ENCODE data around the gene RPL41. TPM values are rescaled to one million over a fixed set of nuclear protein-coding genes. Genes with fewer than 3 reads are reported as not detected.

Gene RPL41
- total and polyA plus RNA-seq, 9 of the 15 experiments (the other 6 are each of a cell fraction or from before 2014, with no cell fraction given): 3,403 to 11,276 (median 5,604) TPM

- H3K9me3 ChIP-seq (replicated peaks; ENCODE audit: control insufficient read depth, insufficient read depth, low read depth, low read length): no peaks in the 10 kb centered on the region
- peak overlapping the region; percentile 34 for H3K4me3 ChIP-seq
- intact Hi-C loops (cut with micrococcal nuclease) (loop anchor here (1.0 kb wide), 2 partner anchors 32 to 63 kb away; partner anchors contain the start of genes MYL6 and SMARCC2), in situ Hi-C loops (cut with MboI) (loop anchor here (5.0 to 10.0 kb wide), 2 partner anchors 61 to 338 kb away; partner anchors contain the start of genes SMARCC2 and SPRYD4)
- H4K20me1 ChIP-seq (replicated peaks; ENCODE audit: control insufficient read depth, insufficient read depth, low read length): peaks cover 5% of the 10 kb centered on the region; the same call in 1 of the 2 replicates
- peak overlapping the region; percentile 89 for H3K27ac ChIP-seq (ENCODE audit: extremely low read depth, low read depth, low read length)
- ChIA-PET CTCF (ENCODE audit: low intra/inter-chr PET ratio) (interaction anchor here (0.6 to 2.1 kb wide), 5 partner anchors 22 to 97 kb away, joined by 3 to 13 read pairs (median 6); partner anchors contain the start of genes MYL6, PA2G4 and SMARCC2), POLR2A (interaction anchor here (0.6 to 5.6 kb wide), 14 partner anchors 9 to 501 kb away, joined by 3 to 85 read pairs (median 3); partner anchors contain the start of genes MYL6, RNF41, RPL41 and SMARCC2)
- no peaks in the 10 kb centered on the region for H3K27me3 ChIP-seq (ENCODE audit: control insufficient read depth in 2 of 2, insufficient read depth in 2 of 2, low read length in 2 of 2)
- H3K79me2 ChIP-seq (ENCODE audit: control insufficient read depth, insufficient read depth, low read length): peaks cover 45% of the 10 kb centered on the region
- FAIRE-seq: peak; percentile 42
- BruUV-seq (replicated peaks): no TSS peak
- H3K4me1 ChIP-seq (replicated peaks in 1 of 2; ENCODE audit: control insufficient read depth in 2 of 2, insufficient read depth in 2 of 2, low read length in 2 of 2): peaks cover 31 to 46% of the 10 kb centered on the region in 2 experiments
- ATAC-seq: peak; percentile 8
- peaks cover 6% of the 10 kb centered on the region for H3K9me1 ChIP-seq (ENCODE audit: control insufficient read depth, insufficient read depth, low read length)
- H2AFZ ChIP-seq (ENCODE audit: low read depth, low read length): peak overlapping the region; percentile 6; the same call in 1 of the 2 replicates
- peaks cover 25% of the 10 kb centered on the region for H3K36me3 ChIP-seq (ENCODE audit: control insufficient read depth, insufficient read depth, low read length)
- H3K4me2 ChIP-seq (ENCODE audit: insufficient read depth, low read length): peak overlapping the region; percentile 87
- WGBS (ENCODE audit: insufficient coverage, low coverage, missing lambda C conversion rate): 6% methylated on average over 3 of the region's 3 CpGs
- peak in 1 of 4 experiments; percentile 77 for DNase-seq (ENCODE audit: extremely low read depth in 1 of 4, low spot score in 3 of 4)
- H3K9ac ChIP-seq (ENCODE audit: insufficient read depth in 1 of 2, low read depth in 2 of 2, low read length in 2 of 2): peak overlapping the region in 1 of 2 experiments; percentile 86; a peak in 2 of 4 replicates
- peak in 1 of 2 experiments; percentile 82; a peak in 1 of 4 replicates for TF ChIP-seq ZMIZ1 (IDR thresholded peaks at IDR 0.05; ENCODE audit: low read depth in 2 of 2, low read length in 2 of 2)
- peak; percentile 49 for TF ChIP-seq VEZF1 (CRISPR knock-in tag; IDR thresholded peaks at IDR 0.05)
- TF ChIP-seq SMAD3 (CRISPR knock-in tag; conservative IDR thresholded peaks at IDR 0.05): peak; percentile 71; the same call in 1 of the 2 replicates
- no peak for TF ChIP-seq ZNF263 (CRISPR knock-in tag; IDR thresholded peaks at IDR 0.05; ENCODE audit: borderline replicate concordance)
- TF ChIP-seq ZEB2 (IDR thresholded peaks at IDR 0.05): peak; percentile 49; the same call in 1 of the 2 replicates
- peak; percentile 68 for TF ChIP-seq MBD2 (IDR thresholded peaks at IDR 0.05; ENCODE audit: borderline replicate concordance, low read depth)
- TF ChIP-seq, protein P1, sequence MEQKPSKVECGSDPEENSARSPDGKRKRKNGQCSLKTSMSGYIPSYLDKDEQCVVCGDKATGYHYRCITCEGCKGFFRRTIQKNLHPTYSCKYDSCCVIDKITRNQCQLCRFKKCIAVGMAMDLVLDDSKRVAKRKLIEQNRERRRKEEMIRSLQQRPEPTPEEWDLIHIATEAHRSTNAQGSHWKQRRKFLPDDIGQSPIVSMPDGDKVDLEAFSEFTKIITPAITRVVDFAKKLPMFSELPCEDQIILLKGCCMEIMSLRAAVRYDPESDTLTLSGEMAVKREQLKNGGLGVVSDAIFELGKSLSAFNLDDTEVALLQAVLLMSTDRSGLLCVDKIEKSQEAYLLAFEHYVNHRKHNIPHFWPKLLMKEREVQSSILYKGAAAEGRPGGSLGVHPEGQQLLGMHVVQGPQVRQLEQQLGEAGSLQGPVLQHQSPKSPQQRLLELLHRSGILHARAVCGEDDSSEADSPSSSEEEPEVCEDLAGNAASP (IDR thresholded peaks at IDR 0.05): no peak
- TF ChIP-seq CEBPB (tag; IDR thresholded peaks at IDR 0.05): peak; percentile 59
- peak; percentile 87 for TF ChIP-seq SPI1 (IDR thresholded peaks at IDR 0.05; ENCODE audit: borderline replicate concordance, low read depth, low read length)
- no peak for TF ChIP-seq NELFE (IDR thresholded peaks at IDR 0.05; ENCODE audit: insufficient read depth, insufficient read length)
- 0 out of 2 replicates have a peak, but pooled peaks have one; percentile 82 for TF ChIP-seq ILF3 (IDR thresholded peaks at IDR 0.05; ENCODE audit: borderline replicate concordance)
- TF ChIP-seq ARID3B (CRISPR knock-in tag; IDR thresholded peaks at IDR 0.05; ENCODE audit: borderline replicate concordance): no peak
Measured at GRCh38 chr12:56126732-56127239, 10.4 kb downstream of the RPL41 start.

Measured in K562 (cell line).